ENCODE data around the gene GZMM. TPM values are rescaled to one million over a fixed set of nuclear protein-coding genes. Genes with fewer than 3 reads are reported as not detected.

GZMM gene
- total and polyA plus RNA-seq, 5 donors, result 0.26 to 0.43 (median 0.32) TPM; not detected in 2

GRCh38 chr19:571566-571974 lies 27.7 kb downstream of the GZMM start:
- intact Hi-C loops (cut with DNase I), result loop anchor here in 2 of 4 donors (5.0 kb wide), 1 partner anchor 39 kb away; the partner anchor contains the start of gene CDC34 (in 2 of the 2)
- H3K4me3 ChIP-seq (ENCODE audit: low read length), result peak overlapping the region; percentile 64
- under 1% methylated on average over 14 of the region's 14 CpGs for WGBS
- H3K4me1 ChIP-seq (ENCODE audit: control insufficient read depth, insufficient read depth, low read length), result peaks cover 2% of the 10 kb centered on the region
- no peaks in the 10 kb centered on the region for H3K9me3 ChIP-seq (ENCODE audit: control insufficient read depth, low read length)
- no peak for ATAC-seq
- peak overlapping the region; percentile 13 for H3K27ac ChIP-seq (ENCODE audit: low read length)
- no peak for DNase-seq
- H3K27me3 ChIP-seq (ENCODE audit: control insufficient read depth, insufficient read depth), result no peaks in the 10 kb centered on the region

GRCh38 chr19:572140-572742 lies 28.4 kb downstream of the GZMM start, which contains the start of gene BSG:
BSG (plus strand) TSS chr19:572596; CDS start chr19:572635, 39 bp downstream.
- intact Hi-C loops (cut with DNase I), result loop anchor here in 2 of 4 donors (5.0 kb wide), 1 partner anchor 40 kb away; the partner anchor contains the start of gene CDC34 (in 2 of the 2)
- H3K4me1 ChIP-seq (ENCODE audit: control insufficient read depth, insufficient read depth, low read length), result peaks cover 2% of the 10 kb centered on the region

GRCh38 chr19:572743-573518 lies 29.1 kb downstream of the GZMM start:
- peak overlapping the region; percentile 79 for H3K27ac ChIP-seq (ENCODE audit: low read length)
- H3K27me3 ChIP-seq (ENCODE audit: control insufficient read depth, insufficient read depth), result no peaks in the 10 kb centered on the region
- ATAC-seq (peak; percentile 2 to 20), DNase-seq (peak; percentile 66 to 86 (median 84))
- H3K4me1 ChIP-seq (ENCODE audit: control insufficient read depth, insufficient read depth, low read length), result peaks cover 2% of the 10 kb centered on the region
- intact Hi-C loops (cut with DNase I), result loop anchor here in 2 of 4 donors (5.0 kb wide), 1 partner anchor 41 kb away; the partner anchor contains the start of gene CDC34 (in 2 of the 2)
- no peaks in the 10 kb centered on the region for H3K9me3 ChIP-seq (ENCODE audit: control insufficient read depth, low read length)
- H3K4me3 ChIP-seq (ENCODE audit: low read length), result peak overlapping the region; percentile 91
- under 1% methylated on average over 55 of the region's 55 CpGs for WGBS

More at GRCh38 chr19:572140-572742, 28.4 kb downstream of the GZMM start, which contains the start of gene BSG:
- no peaks in the 10 kb centered on the region for H3K9me3 ChIP-seq (ENCODE audit: control insufficient read depth, low read length)
- peak; percentile 99 to 100 (median 99) for DNase-seq
- peak within 1 kb of the TSS; percentile 90 for H3K27ac ChIP-seq (ENCODE audit: low read length)
- whole genome bisulfite sequencing, result under 1% methylated on average over 79 of the region's 79 CpGs
- H3K4me3 ChIP-seq (ENCODE audit: low read length), result peak within 1 kb of the TSS; percentile 91
- peak; percentile 79 to 86 for ATAC-seq
- no peaks in the 10 kb centered on the region for H3K27me3 ChIP-seq (ENCODE audit: control insufficient read depth, insufficient read depth)

DNA sequence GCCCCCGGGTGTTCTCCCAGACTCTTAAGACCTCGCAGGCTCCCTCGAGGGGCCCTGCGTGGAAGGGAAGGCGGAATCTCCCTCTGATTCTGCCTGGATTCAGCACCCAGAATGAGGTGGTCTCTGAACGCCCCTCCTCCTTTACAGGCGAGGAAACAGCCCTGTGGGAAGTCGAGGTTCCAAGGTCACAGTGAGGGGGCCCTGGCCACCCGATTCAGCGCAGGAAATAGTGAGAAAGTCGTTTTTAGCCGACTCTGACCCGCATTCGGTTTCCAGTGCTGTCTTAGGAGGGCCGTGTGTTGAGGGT lies 29.6 kb downstream of the GZMM start:
- DNase-seq, result no peak
- 3% methylated on average over 15 of the region's 15 CpGs for WGBS

DNA sequence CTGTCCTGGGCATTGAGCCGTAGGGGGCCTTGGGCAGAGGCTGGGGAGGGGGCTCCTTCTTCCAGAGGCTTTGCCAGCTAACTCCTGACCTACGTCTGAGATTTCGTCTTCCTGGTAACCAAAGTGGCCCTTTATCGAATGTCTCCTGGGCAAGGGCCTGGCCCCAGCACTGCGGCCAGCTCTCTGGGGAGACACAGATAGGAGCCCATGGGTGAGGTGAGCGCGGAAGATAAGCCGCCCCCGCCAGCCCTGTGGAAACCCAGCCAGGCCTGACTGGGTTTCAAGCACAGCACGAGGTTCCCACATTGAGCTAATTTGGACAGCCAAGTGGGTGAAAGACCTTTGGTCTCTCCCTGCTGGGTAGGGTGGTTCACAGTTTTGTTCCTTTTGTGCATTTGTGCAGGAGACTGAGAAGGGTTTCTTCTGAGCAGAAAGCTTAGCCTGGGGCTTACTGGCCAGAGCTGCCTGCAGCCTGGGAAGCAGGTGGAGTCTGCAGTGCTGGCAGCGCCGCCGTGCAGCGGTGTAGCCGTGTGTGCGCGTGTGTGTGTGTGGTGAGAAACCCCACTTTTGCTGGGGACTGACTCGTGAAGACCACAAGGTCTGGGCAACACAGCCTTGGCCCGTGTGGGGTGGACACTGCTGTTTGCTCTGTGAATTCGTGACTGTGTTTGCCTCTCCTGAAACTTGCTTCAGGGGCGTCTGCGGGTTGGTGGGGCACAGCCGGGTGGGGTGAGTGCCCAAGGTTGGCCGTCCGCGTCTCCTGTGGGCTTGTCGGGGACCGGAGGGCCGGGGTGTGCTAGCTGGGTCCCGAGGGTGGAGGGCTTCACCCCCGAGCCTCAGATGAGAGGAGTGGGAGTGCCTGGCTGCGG lies 31.0 kb downstream of the GZMM start:
- peak; percentile 10 to 22 for ATAC-seq
- intact Hi-C loops (cut with DNase I), result loop anchor here in 2 of 4 donors (5.0 kb wide), 1 partner anchor 43 kb away; the partner anchor contains the start of gene CDC34 (in 2 of the 2)
- peak overlapping the region; percentile 21 for H3K27ac ChIP-seq (ENCODE audit: low read length)
- H3K4me1 ChIP-seq (ENCODE audit: control insufficient read depth, insufficient read depth, low read length), result peaks cover 2% of the 10 kb centered on the region
- H3K9me3 ChIP-seq (ENCODE audit: control insufficient read depth, low read length), result no peaks in the 10 kb centered on the region
- 22% methylated on average over 32 of the region's 32 CpGs for WGBS
- H3K4me3 ChIP-seq (ENCODE audit: low read length), result peak overlapping the region; percentile 50
- H3K27me3 ChIP-seq (ENCODE audit: control insufficient read depth, insufficient read depth), result no peaks in the 10 kb centered on the region
- peak in 2 of 3 donors; percentile 84 to 85 for DNase-seq

More for the DNA sequence above, 29.6 kb downstream of the GZMM start:
- intact Hi-C loops (cut with DNase I), result loop anchor here in 2 of 4 donors (5.0 kb wide), 1 partner anchor 41 kb away; the partner anchor contains the start of gene CDC34 (in 2 of the 2)
- H3K9me3 ChIP-seq (ENCODE audit: control insufficient read depth, low read length), result no peaks in the 10 kb centered on the region
- H3K4me3 ChIP-seq (ENCODE audit: low read length), result peak overlapping the region; percentile 91
- peak overlapping the region; percentile 79 for H3K27ac ChIP-seq (ENCODE audit: low read length)
- peaks cover 2% of the 10 kb centered on the region for H3K4me1 ChIP-seq (ENCODE audit: control insufficient read depth, insufficient read depth, low read length)
- no peak for ATAC-seq
- no peaks in the 10 kb centered on the region for H3K27me3 ChIP-seq (ENCODE audit: control insufficient read depth, insufficient read depth)

GRCh38 chr19:575527-576506 lies 32.0 kb downstream of the GZMM start:
- peak overlapping the region; percentile 50 for H3K4me3 ChIP-seq (ENCODE audit: low read length)
- H3K4me1 ChIP-seq (ENCODE audit: control insufficient read depth, insufficient read depth, low read length), result peaks cover 2% of the 10 kb centered on the region
- intact Hi-C loops (cut with DNase I), result no loop called here
- H3K27me3 ChIP-seq (ENCODE audit: control insufficient read depth, insufficient read depth), result no peaks in the 10 kb centered on the region
- ATAC-seq, result peak; percentile 41 to 44
- DNase-seq, result peak; percentile 72 to 89 (median 89)
- H3K9me3 ChIP-seq (ENCODE audit: control insufficient read depth, low read length), result no peaks in the 10 kb centered on the region
- H3K27ac ChIP-seq (ENCODE audit: low read length), result peak overlapping the region; percentile 84
- WGBS, result 43% methylated on average over 38 of the region's 38 CpGs

DNA sequence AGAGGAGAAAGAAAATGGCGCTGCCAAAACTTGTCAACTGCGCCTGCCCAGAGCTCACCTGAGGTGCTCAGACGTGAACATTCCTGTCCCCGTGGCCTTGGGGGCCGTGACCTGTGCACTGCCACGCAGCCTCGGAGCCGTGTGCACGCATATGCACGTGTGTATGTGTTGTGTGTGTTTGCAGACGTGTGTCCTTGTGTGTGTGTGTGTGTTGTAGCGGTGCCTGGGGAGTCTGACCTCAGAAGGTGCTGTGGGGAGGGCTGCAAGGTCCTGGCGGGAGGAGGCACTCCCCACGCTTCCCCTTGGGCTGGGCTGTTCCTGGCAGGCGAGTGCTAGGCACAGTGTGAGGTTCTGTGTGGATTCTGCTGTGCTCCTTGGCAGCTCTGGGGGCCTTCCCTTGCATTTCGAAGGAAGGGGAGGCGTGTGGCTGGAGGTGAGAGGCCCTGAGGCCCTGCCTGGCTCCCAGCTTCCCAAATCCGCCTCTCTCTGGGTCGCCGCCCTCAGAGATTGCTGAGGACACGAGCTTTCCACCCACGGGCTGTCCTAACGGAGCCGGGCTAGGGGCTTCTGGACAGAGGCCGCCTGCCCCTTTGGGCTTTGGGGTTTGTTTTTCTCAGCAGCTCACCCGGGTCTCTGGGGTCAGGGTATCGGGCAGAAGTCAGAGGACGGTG lies 33.0 kb downstream of the GZMM start:
- Histone ChIP-seq H3K27ac (ENCODE audit: low read length) (peak overlapping the region; percentile 26), H3K4me1 (ENCODE audit: control insufficient read depth, insufficient read depth, low read length) (peaks cover 2% of the 10 kb centered on the region), H3K4me3 (ENCODE audit: low read length) (no peak overlapping the region), H3K27me3 (ENCODE audit: control insufficient read depth, insufficient read depth) (no peaks in the 10 kb centered on the region), H3K9me3 (ENCODE audit: control insufficient read depth, low read length) (no peaks in the 10 kb centered on the region)
- intact Hi-C loops (cut with DNase I), result no loop called here
- ATAC-seq (no peak), DNase-seq (peak in 1 of 3 donors; percentile 47)
- WGBS, result 75% methylated on average over 28 of the region's 28 CpGs

DNA sequence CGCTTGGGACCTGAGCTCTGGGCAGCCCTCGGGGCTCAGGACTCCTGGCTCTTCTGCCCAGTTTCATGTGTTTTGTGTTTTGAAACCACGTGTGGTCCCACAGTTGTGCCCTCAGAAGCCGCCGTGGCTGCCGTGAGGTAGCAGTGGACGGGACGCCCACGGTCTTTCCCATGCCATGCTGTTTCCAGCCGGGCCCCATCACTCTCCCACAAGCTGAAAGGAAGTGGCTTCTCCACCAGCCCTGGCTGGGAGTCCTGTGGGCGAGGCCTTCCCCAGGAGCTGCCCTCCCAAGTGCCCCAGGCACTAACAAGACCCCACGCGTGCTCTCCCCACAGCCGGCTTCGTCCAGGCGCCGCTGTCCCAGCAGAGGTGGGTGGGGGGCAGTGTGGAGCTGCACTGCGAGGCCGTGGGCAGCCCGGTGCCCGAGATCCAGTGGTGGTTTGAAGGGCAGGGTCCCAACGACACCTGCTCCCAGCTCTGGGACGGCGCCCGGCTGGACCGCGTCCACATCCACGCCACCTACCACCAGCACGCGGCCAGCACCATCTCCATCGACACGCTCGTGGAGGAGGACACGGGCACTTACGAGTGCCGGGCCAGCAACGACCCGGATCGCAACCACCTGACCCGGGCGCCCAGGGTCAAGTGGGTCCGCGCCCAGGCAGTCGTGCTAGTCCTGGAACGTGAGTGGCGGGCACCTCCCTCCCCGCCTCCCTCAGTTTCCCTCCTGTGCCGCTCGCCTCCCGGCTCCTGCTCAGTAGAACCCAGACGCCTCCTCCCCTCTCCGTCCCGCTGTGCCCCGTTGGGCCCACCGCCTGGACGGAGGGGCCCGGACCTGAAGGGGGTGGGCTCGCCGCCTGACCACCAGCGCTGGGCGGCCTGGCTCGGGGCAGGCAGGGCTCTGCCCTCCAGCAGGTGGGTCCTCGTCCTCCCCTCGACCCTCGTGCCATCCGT lies 33.9 kb downstream of the GZMM start:
- intact Hi-C loops (cut with DNase I), result no loop called here
- DNase-seq (peak in 1 of 3 donors; percentile 61), ATAC-seq (no peak)
- Histone ChIP-seq H3K27me3 (ENCODE audit: control insufficient read depth, insufficient read depth) (no peaks in the 10 kb centered on the region), H3K4me3 (ENCODE audit: low read length) (no peak overlapping the region), H3K27ac (ENCODE audit: low read length) (peak overlapping the region; percentile 26), H3K9me3 (ENCODE audit: control insufficient read depth, low read length) (no peaks in the 10 kb centered on the region), H3K4me1 (ENCODE audit: control insufficient read depth, insufficient read depth, low read length) (peaks cover 2% of the 10 kb centered on the region)
- 79% methylated on average over 66 of the region's 66 CpGs for WGBS

Data from right cardiac atrium (tissue), 5 donors.